HG03066 (cell line): ENCODE results near the gene THEMIS2.
"Not testable (repeated sequence)": the region's sequence is repeated elsewhere in the genome, so short reads cannot be mapped to it uniquely, and the experiment has no call there.

Experiments
- ATAC-seq: cut with Tn5 transposase; IDR thresholded peaks from one replicate; pipeline ENCODE4 v1.9.1; 2021; ENCODE audit warnings: low read depth; ENCODE audit not compliant: unreplicated experiment

Gene THEMIS2

GRCh38 chr1:27862671-27863537, 9.4 kb upstream of the THEMIS2 start:
- no peak for ATAC-seq

- no peak for ATAC-seq
These were observed 8.8 kb upstream of the THEMIS2 start for GRCh38 chr1:27863538-27863915.

- no peak for ATAC-seq
These were observed 8.0 kb upstream of the THEMIS2 start for GRCh38 chr1:27864264-27864895.

- ATAC-seq: no peak
These were observed 6.5 kb upstream of the THEMIS2 start for GRCh38 chr1:27865821-27866220.

GRCh38 chr1:27868556-27868931, 3.8 kb upstream of the THEMIS2 start:
- ATAC-seq: no peak

GRCh38 chr1:27868932-27869718, 3.2 kb upstream of the THEMIS2 start:
- ATAC-seq: no peak

- ATAC-seq: no peak
These were observed 2.6 kb upstream of the THEMIS2 start for GRCh38 chr1:27869719-27870085.

- not testable (repeated sequence) for ATAC-seq
These were observed 1.3 kb upstream of the THEMIS2 start for GRCh38 chr1:27871076-27871475.

- ATAC-seq: no peak
These were observed 633 bp downstream of the THEMIS2 start for GRCh38 chr1:27872802-27873551.

GRCh38 chr1:27873671-27874384, 1.5 kb downstream of the THEMIS2 start:
- ATAC-seq: no peak

- ATAC-seq: no peak
These were observed 4.2 kb downstream of the THEMIS2 start for GRCh38 chr1:27876341-27877114.

- no peak for ATAC-seq
These were observed 4.7 kb downstream of the THEMIS2 start for GRCh38 chr1:27877115-27877416.

- no peak for ATAC-seq
These were observed 5.7 kb downstream of the THEMIS2 start for GRCh38 chr1:27878039-27878438.

- ATAC-seq: no peak
These were observed 6.5 kb downstream of the THEMIS2 start for GRCh38 chr1:27878787-27879335.

GRCh38 chr1:27879374-27880082, 7.2 kb downstream of the THEMIS2 start:
- no peak for ATAC-seq

GRCh38 chr1:27882543-27882903, 10.2 kb downstream of the THEMIS2 start:
- no peak for ATAC-seq

GRCh38 chr1:27883536-27883935, 11.2 kb downstream of the THEMIS2 start:
- no peak for ATAC-seq
